Endothelial cell of umbilical vein (primary cell): ENCODE results near the gene BRSK2. TPM values are rescaled to one million over a fixed set of nuclear protein-coding genes. Genes with fewer than 3 reads are reported as not detected.

ENCODE experiments used
- BruUV-seq: library from RNA; stranded (reverse); fragments of 400-500 nt; replicated peaks from 2 replicates; lab custom pipeline; 2021; lab: Mats Ljungman, UMichigan
- CTCF ChIA-PET: fragments of 300-600, 350-600 bp; sonication (Branson Sonifier 250); formaldehyde crosslinking; loops from one replicate; lab custom pipeline; 2021; ENCODE audit warnings: antibody characterized with exemption, inconsistent platforms; lab: Charles Lee
- POLR2A ChIA-PET: fragments of 300-600, 350-600 bp; sonication (Branson Sonifier 250); formaldehyde crosslinking; loops from one replicate; lab custom pipeline; 2021; ENCODE audit warnings: antibody characterized with exemption, inconsistent platforms; lab: Charles Lee
- DNase-seq: peaks from one replicate; pipeline ENCODE4 v3.0.0-alpha.2; 2011; ENCODE audit warnings: low read depth, low spot score
- FAIRE-seq: peaks from 2 replicates; lab custom pipeline; 2011; peaks lifted over from hg19 to GRCh38; lab: Jason Lieb, UNC
- H2AFZ ChIP-seq: 2 replicates; pipeline ENCODE4 v1.6.0; 2012; ENCODE audit warnings: low read depth, low read length, control low read depth, inconsistent platforms
- H3K27ac ChIP-seq: 2 replicates; pipeline ENCODE4 v1.5.1; 2011; ENCODE audit warnings: low read depth, mild to moderate bottlenecking, control low read depth, low read length, moderate library complexity; ENCODE audit not compliant: insufficient read depth
- H3K27me3 ChIP-seq, 2 experiments: 2 replicates each; pipeline versions ENCODE4 v1.6.0 to v1.6.1; 2011; ENCODE audit warnings: low read length in 2 of 2, mixed read lengths in 1 of 2; ENCODE audit not compliant: control insufficient read depth in 2 of 2, insufficient read depth in 2 of 2
- H3K36me3 ChIP-seq, 2 experiments: 2 replicates in 1 of 2; 3 replicates in 1 of 2; pipeline ENCODE4 v1.5.1; 2011; ENCODE audit warnings: low read length in 2 of 2, mild to moderate bottlenecking in 1 of 2, moderate library complexity in 1 of 2; ENCODE audit not compliant: control insufficient read depth in 2 of 2, insufficient read depth in 2 of 2; ENCODE audit errors: extremely low read depth in 1 of 2
- H3K4me1 ChIP-seq: 3 replicates; pipeline ENCODE4 v1.5.1; 2011; ENCODE audit warnings: mild to moderate bottlenecking, low read length; ENCODE audit not compliant: control insufficient read depth, insufficient read depth; ENCODE audit errors: extremely low read depth
- H3K4me2 ChIP-seq: 2 replicates; pipeline ENCODE4 v1.6.1; 2011; ENCODE audit warnings: low read length, control low read depth, mixed read lengths; ENCODE audit not compliant: insufficient read depth
- H3K4me3 ChIP-seq, 3 experiments: fragments of 200-600 bp in 1 of 3; sonication (generic), shearing (Covaris generic) in 1 of 3; replicated peaks in 1 of 3; 2 replicates each; pipeline ENCODE4 v1.5.1; 2011 to 2016; ENCODE audit warnings: control low read depth in 3 of 3, low read length in 3 of 3, mild to moderate bottlenecking in 2 of 3, inconsistent platforms in 1 of 3, low read depth in 1 of 3, moderate library complexity in 1 of 3; ENCODE audit not compliant: insufficient read depth in 1 of 3
- H3K79me2 ChIP-seq: 2 replicates; pipeline ENCODE4 v1.6.0; 2012; ENCODE audit warnings: low read length, inconsistent platforms; ENCODE audit not compliant: control insufficient read depth, insufficient read depth
- H3K9ac ChIP-seq: replicated peaks from 2 replicates; pipeline ENCODE3; 2011; ENCODE audit warnings: low read length, control low read depth; ENCODE audit not compliant: insufficient read depth; ENCODE audit errors: extremely low read depth
- H3K9me1 ChIP-seq: replicated peaks from 3 replicates; pipeline ENCODE4 v1.6.0; 2011; ENCODE audit warnings: mild to moderate bottlenecking, low read length; ENCODE audit not compliant: control insufficient read depth, insufficient read depth; ENCODE audit errors: extremely low read depth
- H3K9me3 ChIP-seq: replicated peaks from 2 replicates; pipeline ENCODE4 v1.5.1; 2012; ENCODE audit warnings: low read length, inconsistent platforms; ENCODE audit not compliant: control insufficient read depth, insufficient read depth
- H4K20me1 ChIP-seq: replicated peaks from 2 replicates; pipeline ENCODE3; 2011; ENCODE audit warnings: mild to moderate bottlenecking, low read length; ENCODE audit not compliant: control insufficient read depth, insufficient read depth; ENCODE audit errors: extremely low read depth
- EZH2 ChIP-seq: IDR thresholded peaks from 2 replicates; pipeline ENCODE4 v1.6.1; 2012; ENCODE audit warnings: borderline replicate concordance, low read depth, mild to moderate bottlenecking, moderate library complexity, low read length, inconsistent platforms; ENCODE audit not compliant: severe bottlenecking
- GATA2 ChIP-seq: IDR thresholded peaks from 2 replicates; pipeline ENCODE4 v1.7.0; 2011; ENCODE audit warnings: low read depth, mild to moderate bottlenecking, moderate library complexity, mixed read lengths, low read length; ENCODE audit not compliant: insufficient read length, insufficient read depth
- JUN ChIP-seq: IDR thresholded peaks from 2 replicates; pipeline ENCODE4 v1.6.1; 2011; ENCODE audit warnings: borderline replicate concordance, low read depth; ENCODE audit not compliant: insufficient read length, insufficient read depth
- MYC ChIP-seq: IDR thresholded peaks from one replicate; pipeline ENCODE4 v1.6.1; 2011; ENCODE audit warnings: mild to moderate bottlenecking, low read depth, low read length
- POLR2AphosphoS5 ChIP-seq: IDR thresholded peaks from 2 replicates; pipeline ENCODE4 v1.6.1; 2012; ENCODE audit warnings: low read depth, mild to moderate bottlenecking, control low read depth, low read length, moderate library complexity; ENCODE audit not compliant: insufficient read depth
- dilution Hi-C: fragments of 300-500 bp; cut with MboI; formaldehyde crosslinking; loops from one replicate; pipeline ENCODE4 v1.15.0; 2019; ENCODE audit warnings: low sequenced_read_pairs; ENCODE audit not compliant: extremely low pct_ligation_motif_present
- intact Hi-C: fragments of 100-400 bp; cut with micrococcal nuclease; formaldehyde crosslinking; loops from one replicate; pipeline ENCODE4 v1.10.0; 2022
- polyA plus RNA-seq, 4 experiments: library from polyadenylated mRNA; depleted of rRNA in 3 of 4; stranded (reverse) in 3 of 4; unstranded in 1 of 4; fragments of >200 nt; gene quantifications; 2 replicates each; pipeline versions ENCODE4 v1.2.1 to v1.2.3, GENCODE V29; 2011 to 2012; ENCODE audit warnings: missing spikeins in 1 of 4
- total RNA-seq: library from RNA; stranded (reverse); gene quantifications from 2 replicates; pipeline ENCODE4 v1.2.3, GENCODE V29; 2021
- TF ChIP-seq, protein P1 (sequence below), 2 donors: IDR thresholded peaks; 1 replicate in 1 of 2; 2 replicates in 1 of 2; pipeline ENCODE4 v1.5.1; 2011; ENCODE audit warnings: low read length in 2 of 2, mild to moderate bottlenecking in 2 of 2, moderate library complexity in 2 of 2, control low read depth in 1 of 2, inconsistent platforms in 1 of 2, low read depth in 1 of 2; ENCODE audit not compliant: insufficient read depth in 1 of 2; ENCODE audit errors: extremely low read depth in 1 of 2

The BRSK2 gene
- total and polyA plus RNA-seq, 2 donors (not counting 3 experiments of a cell fraction or from before 2014, with no cell fraction given), result 0.08 to 0.20 TPM

DNA sequence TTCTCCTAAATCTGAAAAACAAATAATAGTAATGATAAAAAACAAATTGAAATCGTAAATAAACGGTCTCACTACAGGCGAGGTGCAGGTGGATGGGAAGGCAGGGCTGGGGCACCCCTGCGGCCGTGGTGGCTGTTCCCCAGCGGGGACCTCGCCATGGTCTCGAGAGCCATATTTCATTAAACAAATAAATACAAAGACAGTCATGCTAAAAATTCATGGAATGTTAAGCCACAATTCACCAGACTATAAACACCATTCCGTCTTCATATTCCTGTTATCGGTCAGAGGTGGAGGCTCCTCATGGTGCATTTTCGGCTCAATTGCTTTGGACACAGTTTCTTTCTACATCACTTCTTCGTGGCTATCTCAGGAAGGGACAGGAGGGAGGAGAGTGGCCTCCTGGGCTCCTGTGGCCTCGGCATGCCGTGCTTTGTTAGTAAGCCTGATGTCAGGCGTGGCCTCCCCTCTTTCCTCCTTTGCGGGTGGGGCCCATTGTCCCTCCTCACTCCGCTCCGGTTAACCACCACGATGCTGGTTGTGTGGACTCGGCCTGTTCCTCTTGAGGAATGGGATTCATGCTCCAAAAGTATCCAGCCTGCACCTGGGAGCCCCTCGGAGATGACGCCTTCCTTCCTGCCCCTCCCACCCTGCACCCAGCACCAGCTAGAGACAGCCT is 16.1 kb upstream of the BRSK2 start:
- H3K4me3 ChIP-seq, result no peak overlapping the region
- H3K79me2 ChIP-seq, result no peaks in the 10 kb centered on the region
- POLR2A ChIA-PET, result no interaction called here
- H3K27ac ChIP-seq, result no peak overlapping the region
- no TSS peak for BruUV-seq
- no peaks in the 10 kb centered on the region for H3K36me3 ChIP-seq
- CTCF ChIA-PET, result no interaction called here
- no peaks in the 10 kb centered on the region for H3K9me3 ChIP-seq
- no peaks in the 10 kb centered on the region for H4K20me1 ChIP-seq
- DNase-seq, result no peak
- no peaks in the 10 kb centered on the region for H3K27me3 ChIP-seq
- no peak for FAIRE-seq
- H3K4me1 ChIP-seq, result no peaks in the 10 kb centered on the region
- H2AFZ ChIP-seq, result no peak overlapping the region
- dilution Hi-C loops, result no loop called here
- H3K4me2 ChIP-seq, result no peak overlapping the region
- H3K9me1 ChIP-seq, result no peaks in the 10 kb centered on the region
- no peak overlapping the region for H3K9ac ChIP-seq
- TF ChIP-seq POLR2AphosphoS5 (no peak), GATA2 (no peak), MYC (no peak), JUN (no peak), EZH2 (no peak)
- TF ChIP-seq, protein P1, sequence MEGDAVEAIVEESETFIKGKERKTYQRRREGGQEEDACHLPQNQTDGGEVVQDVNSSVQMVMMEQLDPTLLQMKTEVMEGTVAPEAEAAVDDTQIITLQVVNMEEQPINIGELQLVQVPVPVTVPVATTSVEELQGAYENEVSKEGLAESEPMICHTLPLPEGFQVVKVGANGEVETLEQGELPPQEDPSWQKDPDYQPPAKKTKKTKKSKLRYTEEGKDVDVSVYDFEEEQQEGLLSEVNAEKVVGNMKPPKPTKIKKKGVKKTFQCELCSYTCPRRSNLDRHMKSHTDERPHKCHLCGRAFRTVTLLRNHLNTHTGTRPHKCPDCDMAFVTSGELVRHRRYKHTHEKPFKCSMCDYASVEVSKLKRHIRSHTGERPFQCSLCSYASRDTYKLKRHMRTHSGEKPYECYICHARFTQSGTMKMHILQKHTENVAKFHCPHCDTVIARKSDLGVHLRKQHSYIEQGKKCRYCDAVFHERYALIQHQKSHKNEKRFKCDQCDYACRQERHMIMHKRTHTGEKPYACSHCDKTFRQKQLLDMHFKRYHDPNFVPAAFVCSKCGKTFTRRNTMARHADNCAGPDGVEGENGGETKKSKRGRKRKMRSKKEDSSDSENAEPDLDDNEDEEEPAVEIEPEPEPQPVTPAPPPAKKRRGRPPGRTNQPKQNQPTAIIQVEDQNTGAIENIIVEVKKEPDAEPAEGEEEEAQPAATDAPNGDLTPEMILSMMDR (IDR thresholded peaks at IDR 0.05; ENCODE audit: extremely low read depth in 1 of 2, insufficient read depth in 1 of 2, low read depth in 1 of 2, low read length in 2 of 2), result no peak
- intact Hi-C loops, result no loop called here
